IPS-20b (cell line): ENCODE measurements around the gene SSTR4.

Experiments
- H3K27ac ChIP-seq: one replicate; pipeline ENCODE4 v1.5.1; 2013; ENCODE audit warnings: low read length
- H3K27me3 ChIP-seq: 2 replicates; pipeline ENCODE4 v1.6.1; 2013; ENCODE audit warnings: mild to moderate bottlenecking, low read length, inconsistent platforms; ENCODE audit not compliant: insufficient read depth
- H3K36me3 ChIP-seq: 2 replicates; pipeline ENCODE4 v1.6.1; 2013; ENCODE audit warnings: low read depth, mild to moderate bottlenecking, inconsistent platforms, low read length, moderate library complexity; ENCODE audit not compliant: insufficient read depth
- H3K4me1 ChIP-seq: 2 replicates; pipeline ENCODE4 v1.6.1; 2013; ENCODE audit warnings: mild to moderate bottlenecking, control low read depth, inconsistent platforms, low read length, moderate library complexity; ENCODE audit not compliant: insufficient read depth
- H3K4me3 ChIP-seq: 2 replicates; pipeline ENCODE4 v1.5.1; 2013; ENCODE audit warnings: mild to moderate bottlenecking, low read length, inconsistent platforms
- H3K9ac ChIP-seq: 2 replicates; pipeline ENCODE4 v1.6.1; 2013; ENCODE audit warnings: low read depth, mild to moderate bottlenecking, inconsistent platforms, low read length, moderate library complexity
- H3K9me3 ChIP-seq: 2 replicates; pipeline ENCODE4 v1.6.1; 2013; ENCODE audit warnings: mild to moderate bottlenecking, low read depth, low read length, inconsistent platforms; ENCODE audit not compliant: insufficient read depth

The SSTR4 gene

GRCh38 chr20:23084845-23085365 lies 49.8 kb downstream of the SSTR4 start:
- Histone ChIP-seq H3K4me1 (peaks cover 3% of the 10 kb centered on the region; the same call in 1 of the 2 replicates), H3K27ac (no peak overlapping the region), H3K36me3 (no peaks in the 10 kb centered on the region), H3K4me3 (no peak overlapping the region), H3K9me3 (no peaks in the 10 kb centered on the region), H3K9ac (no peak overlapping the region), H3K27me3 (no peaks in the 10 kb centered on the region)

GRCh38 chr20:23085436-23086055 lies 50.4 kb downstream of the SSTR4 start:
- Histone ChIP-seq H3K4me1 (peaks cover 3% of the 10 kb centered on the region; the same call in 1 of the 2 replicates), H3K27ac (no peak overlapping the region), H3K9me3 (no peaks in the 10 kb centered on the region), H3K36me3 (no peaks in the 10 kb centered on the region), H3K27me3 (no peaks in the 10 kb centered on the region), H3K9ac (no peak overlapping the region), H3K4me3 (no peak overlapping the region)

GRCh38 chr20:23086056-23086566 lies 51.0 kb downstream of the SSTR4 start, which contains the start of gene CD93:
Gene CD93 (minus strand): TSS chr20:23086324. CDS start chr20:23086192, 132 bp downstream.
- no peaks in the 10 kb centered on the region for H3K27me3 ChIP-seq
- H3K9me3 ChIP-seq: no peaks in the 10 kb centered on the region
- no peak within 1 kb of the TSS for H3K9ac ChIP-seq

GRCh38 chr20:23086931-23087411 lies 51.9 kb downstream of the SSTR4 start:
- Histone ChIP-seq H3K4me1 (peaks cover 3% of the 10 kb centered on the region; the same call in 1 of the 2 replicates), H3K27ac (no peak overlapping the region), H3K27me3 (no peaks in the 10 kb centered on the region), H3K9ac (no peak overlapping the region), H3K4me3 (no peak overlapping the region), H3K36me3 (no peaks in the 10 kb centered on the region), H3K9me3 (no peaks in the 10 kb centered on the region)

More at GRCh38 chr20:23086056-23086566, 51.0 kb downstream of the SSTR4 start, which contains the start of gene CD93:
- no peaks in the 10 kb centered on the region for H3K36me3 ChIP-seq
- H3K4me1 ChIP-seq: peaks cover 3% of the 10 kb centered on the region; the same call in 1 of the 2 replicates
- no peak within 1 kb of the TSS for H3K27ac ChIP-seq
- H3K4me3 ChIP-seq: no peak within 1 kb of the TSS

GRCh38 chr20:23087587-23088251 lies 52.6 kb downstream of the SSTR4 start:
- Histone ChIP-seq H3K4me3 (no peak overlapping the region), H3K36me3 (no peaks in the 10 kb centered on the region), H3K4me1 (no peaks in the 10 kb centered on the region; the same call in 1 of the 2 replicates), H3K27me3 (no peaks in the 10 kb centered on the region), H3K27ac (no peak overlapping the region), H3K9me3 (no peaks in the 10 kb centered on the region), H3K9ac (no peak overlapping the region)
